Upper lobe of right lung (tissue), 1 donor: ENCODE results near the gene FBXO9. TPM values are rescaled to one million over a fixed set of nuclear protein-coding genes. Genes with fewer than 3 reads are reported as not detected.

Source experiments
- ATAC-seq: fragments of 200-7000 bp; cut with Tn5 transposase; one replicate; pipeline ENCODE4 v1.9.1; 2020; ENCODE audit warnings: mild to moderate bottlenecking, moderate library complexity
- DNase-seq: peaks from one replicate; pipeline ENCODE4 v3.0.0-alpha.2; 2020
- H3K27ac ChIP-seq: fragments of 200-600 bp; one replicate; pipeline ENCODE4 v1.8.0; 2022
- H3K27me3 ChIP-seq: fragments of 200-600 bp; one replicate; pipeline ENCODE4 v1.8.0; 2022; ENCODE audit warnings: mild to moderate bottlenecking
- H3K36me3 ChIP-seq: fragments of 200-600 bp; one replicate; pipeline ENCODE4 v1.8.0; 2022
- H3K4me1 ChIP-seq: fragments of 200-600 bp; one replicate; pipeline ENCODE4 v1.8.0; 2022
- H3K4me3 ChIP-seq: fragments of 200-600 bp; one replicate; pipeline ENCODE4 v1.8.0; 2022; ENCODE audit warnings: mild to moderate bottlenecking
- H3K9me3 ChIP-seq: fragments of 200-600 bp; one replicate; pipeline ENCODE4 v1.8.0; 2022
- intact Hi-C: fragments of 100-400 bp; cut with DNase I; formaldehyde crosslinking; loops from one replicate; pipeline ENCODE4 v1.11.0; 2022
- total RNA-seq: library from RNA; stranded (reverse); fragmentation: NEBNext Ultra II Directional; extraction: Animal tissue kit (Norgen Biotek cat#: 25700); gene quantifications from one replicate; pipeline ENCODE4 v1.2.1, GENCODE V29; 2021
- TF ChIP-seq, protein P1 (sequence below): fragments of 200-600 bp; IDR thresholded peaks from one replicate; pipeline ENCODE4 v1.8.0; 2022; ENCODE audit warnings: antibody characterized with exemption
- donor health status: DM: no; HTN: yes; CAD: no; lungs with severe emphysema.

Gene FBXO9
- total RNA-seq, 1 donor from 2014 or later: 101 TPM

DNA sequence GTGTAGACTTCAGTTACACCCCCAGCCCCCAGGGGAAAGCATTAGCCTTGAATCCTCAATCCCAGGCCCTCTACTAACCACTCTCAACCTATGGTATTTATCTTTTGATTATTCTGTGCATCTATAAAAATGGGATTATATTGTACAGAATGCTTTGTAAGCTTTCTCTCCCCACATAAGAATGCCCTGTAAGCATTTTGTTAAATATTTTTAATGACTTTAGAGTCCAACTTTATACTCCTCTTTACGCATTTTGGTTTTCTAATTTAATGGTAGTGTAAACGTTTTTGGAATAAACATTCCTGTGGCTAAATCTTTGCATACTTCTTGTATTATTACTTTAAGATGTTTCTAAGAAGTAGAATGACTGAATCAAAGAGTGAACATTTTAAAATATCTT, 35.4 kb downstream of the FBXO9 start:
- Histone ChIP-seq H3K4me3 (no peak overlapping the region), H3K4me1 (no peaks in the 10 kb centered on the region), H3K9me3 (no peaks in the 10 kb centered on the region), H3K36me3 (peaks cover 80% of the 10 kb centered on the region), H3K27me3 (no peaks in the 10 kb centered on the region), H3K27ac (no peak overlapping the region)
- no peak for ATAC-seq
- TF ChIP-seq, protein P1, sequence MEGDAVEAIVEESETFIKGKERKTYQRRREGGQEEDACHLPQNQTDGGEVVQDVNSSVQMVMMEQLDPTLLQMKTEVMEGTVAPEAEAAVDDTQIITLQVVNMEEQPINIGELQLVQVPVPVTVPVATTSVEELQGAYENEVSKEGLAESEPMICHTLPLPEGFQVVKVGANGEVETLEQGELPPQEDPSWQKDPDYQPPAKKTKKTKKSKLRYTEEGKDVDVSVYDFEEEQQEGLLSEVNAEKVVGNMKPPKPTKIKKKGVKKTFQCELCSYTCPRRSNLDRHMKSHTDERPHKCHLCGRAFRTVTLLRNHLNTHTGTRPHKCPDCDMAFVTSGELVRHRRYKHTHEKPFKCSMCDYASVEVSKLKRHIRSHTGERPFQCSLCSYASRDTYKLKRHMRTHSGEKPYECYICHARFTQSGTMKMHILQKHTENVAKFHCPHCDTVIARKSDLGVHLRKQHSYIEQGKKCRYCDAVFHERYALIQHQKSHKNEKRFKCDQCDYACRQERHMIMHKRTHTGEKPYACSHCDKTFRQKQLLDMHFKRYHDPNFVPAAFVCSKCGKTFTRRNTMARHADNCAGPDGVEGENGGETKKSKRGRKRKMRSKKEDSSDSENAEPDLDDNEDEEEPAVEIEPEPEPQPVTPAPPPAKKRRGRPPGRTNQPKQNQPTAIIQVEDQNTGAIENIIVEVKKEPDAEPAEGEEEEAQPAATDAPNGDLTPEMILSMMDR: no peak
- no peak for DNase-seq
- intact Hi-C loops: no loop called here

DNA sequence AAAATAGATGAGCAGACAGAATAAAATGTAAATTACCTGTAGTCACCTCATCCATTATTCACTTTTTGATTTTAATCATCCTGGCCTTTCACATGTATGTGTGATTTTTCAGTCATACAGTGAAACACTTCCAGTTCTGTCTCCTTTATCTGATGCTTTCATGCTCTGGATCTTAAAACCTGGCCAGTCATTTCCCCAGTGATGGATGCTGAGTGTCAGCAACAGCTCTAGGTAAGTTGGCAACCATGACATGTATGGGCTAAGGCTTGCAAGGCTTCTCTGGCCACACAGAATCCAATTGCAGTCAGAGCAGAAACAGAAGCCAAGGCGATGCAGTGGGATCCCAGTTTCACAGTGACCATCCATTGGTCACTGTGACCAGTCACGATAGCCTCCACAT, 35.8 kb downstream of the FBXO9 start:
- no peaks in the 10 kb centered on the region for H3K9me3 ChIP-seq
- intact Hi-C loops: no loop called here
- TF ChIP-seq, protein P1: no peak
- no peak overlapping the region for H3K27ac ChIP-seq
- peaks cover 76% of the 10 kb centered on the region for H3K36me3 ChIP-seq
- H3K4me1 ChIP-seq: no peaks in the 10 kb centered on the region
- no peak for DNase-seq
- H3K27me3 ChIP-seq: no peaks in the 10 kb centered on the region
- no peak for ATAC-seq
- no peak overlapping the region for H3K4me3 ChIP-seq

DNA sequence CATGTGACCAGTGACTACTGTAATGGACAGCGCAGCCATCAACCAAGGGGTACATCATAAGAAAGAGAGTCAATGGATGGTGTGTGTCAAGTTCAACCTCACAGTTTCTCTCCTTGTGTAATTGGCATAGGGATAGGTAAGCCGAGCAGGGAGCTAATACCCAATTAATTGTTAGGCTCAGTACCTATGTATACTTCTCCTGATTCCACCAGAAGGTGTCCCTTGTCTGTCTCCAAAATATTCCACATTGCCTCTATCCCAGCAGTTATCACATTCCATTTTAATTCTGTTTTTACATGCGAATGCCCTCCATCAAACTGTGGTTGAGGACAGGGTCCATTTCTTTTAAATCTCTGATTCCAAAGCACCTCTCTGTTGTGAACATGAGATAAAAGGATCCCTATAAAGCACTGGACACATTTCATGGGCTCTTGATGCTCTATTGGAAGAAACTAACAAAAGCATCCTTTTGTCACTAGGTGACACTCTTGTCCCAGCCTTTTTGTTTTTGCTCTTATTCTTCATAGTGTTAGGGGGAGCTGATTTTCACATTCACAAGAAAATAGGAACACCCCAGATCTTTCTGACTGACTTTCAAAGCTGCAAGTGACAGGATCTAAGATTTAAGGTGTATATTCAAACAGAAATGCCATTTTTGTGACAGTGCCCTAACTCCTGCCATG, 38.9 kb downstream of the FBXO9 start:
- Histone ChIP-seq H3K36me3 (peaks cover 45% of the 10 kb centered on the region), H3K4me1 (no peaks in the 10 kb centered on the region), H3K27ac (no peak overlapping the region), H3K9me3 (no peaks in the 10 kb centered on the region), H3K27me3 (no peaks in the 10 kb centered on the region), H3K4me3 (no peak overlapping the region)
- TF ChIP-seq, protein P1: no peak
- ATAC-seq: no peak
- intact Hi-C loops: no loop called here
- DNase-seq: no peak

DNA sequence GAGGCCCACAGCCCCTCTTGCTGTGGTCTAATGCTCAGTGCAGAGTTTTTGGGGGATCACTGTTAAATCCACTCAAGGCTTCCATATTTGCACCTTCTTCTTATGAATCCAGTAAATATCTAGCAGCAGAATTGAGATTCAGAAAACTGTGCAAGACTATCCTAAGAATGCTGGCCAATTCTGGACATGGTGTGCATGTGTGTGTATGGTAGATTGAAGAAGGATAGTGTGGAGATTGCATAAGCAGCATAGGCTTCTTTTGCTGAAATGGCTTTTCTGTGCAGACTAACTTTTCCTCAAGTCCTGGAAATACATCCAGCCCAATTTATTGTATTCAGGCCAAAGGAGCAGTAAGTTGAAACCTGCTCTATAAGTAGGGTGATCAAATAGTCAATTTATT, 39.7 kb downstream of the FBXO9 start:
- Histone ChIP-seq H3K36me3 (peaks cover 37% of the 10 kb centered on the region), H3K27me3 (no peaks in the 10 kb centered on the region), H3K27ac (no peak overlapping the region), H3K9me3 (no peaks in the 10 kb centered on the region), H3K4me1 (no peaks in the 10 kb centered on the region), H3K4me3 (no peak overlapping the region)
- intact Hi-C loops: no loop called here
- DNase-seq (no peak), ATAC-seq (no peak)
- TF ChIP-seq, protein P1: no peak

DNA sequence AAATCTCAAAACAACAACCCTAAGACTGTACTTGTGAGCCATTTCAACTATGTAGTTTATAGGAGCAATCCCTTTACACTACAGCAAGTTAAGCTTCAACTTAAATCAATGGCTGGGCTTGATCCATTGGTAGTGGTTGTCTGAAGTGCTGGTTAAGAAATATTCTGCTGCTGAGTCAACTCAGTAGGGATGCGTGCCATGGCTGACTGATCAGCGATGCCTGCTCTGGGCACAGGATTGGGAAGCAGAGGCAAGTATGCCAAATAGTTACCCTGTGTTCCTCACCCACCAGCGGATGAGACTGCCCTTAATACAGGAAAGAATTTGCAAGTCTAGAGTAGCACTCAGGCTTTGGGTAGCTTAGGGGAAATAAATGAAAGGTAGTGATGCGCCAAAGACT, 41.9 kb downstream of the FBXO9 start:
- Histone ChIP-seq H3K9me3 (no peaks in the 10 kb centered on the region), H3K27me3 (no peaks in the 10 kb centered on the region), H3K27ac (no peak overlapping the region), H3K4me3 (no peak overlapping the region), H3K36me3 (peaks cover 15% of the 10 kb centered on the region), H3K4me1 (no peaks in the 10 kb centered on the region)
- DNase-seq (no peak), ATAC-seq (no peak)
- TF ChIP-seq, protein P1: no peak
- intact Hi-C loops: no loop called here

DNA sequence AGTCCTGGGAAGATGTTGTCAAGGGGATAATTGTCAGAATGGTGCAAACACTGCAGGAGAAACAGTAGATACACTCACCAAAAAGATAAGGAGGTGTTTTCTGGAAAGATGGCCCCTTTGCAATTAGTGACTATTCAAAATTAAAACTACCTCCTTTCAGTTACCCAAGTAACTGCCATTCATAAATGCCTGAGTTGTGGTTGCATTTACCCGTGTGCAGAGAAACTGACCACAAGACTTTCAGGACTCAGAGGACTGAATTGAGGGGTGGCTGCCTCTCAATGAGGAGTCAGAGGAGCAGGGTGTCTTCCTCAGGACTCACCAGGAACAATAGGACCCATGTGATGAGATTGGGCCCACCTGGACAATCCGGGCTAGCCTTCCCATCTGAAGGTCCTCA, 44.4 kb downstream of the FBXO9 start:
- Histone ChIP-seq H3K9me3 (no peaks in the 10 kb centered on the region), H3K27ac (no peak overlapping the region), H3K4me3 (no peak overlapping the region), H3K4me1 (no peaks in the 10 kb centered on the region), H3K36me3 (no peaks in the 10 kb centered on the region), H3K27me3 (no peaks in the 10 kb centered on the region)
- TF ChIP-seq, protein P1: no peak
- no peak for ATAC-seq
- no peak for DNase-seq
- intact Hi-C loops: no loop called here
